Measurements from ENCODE around the gene CNTNAP5. TPM values are rescaled to one million over a fixed set of nuclear protein-coding genes. Genes with fewer than 3 reads are reported as not detected.

Gene CNTNAP5
- total RNA-seq, 2 donors from 2014 or later, result not detected

GRCh38 chr2:124138076-124138475 is 113.0 kb downstream of the CNTNAP5 start:
- DNase-seq (ENCODE audit: low spot score) (no peak), ATAC-seq (ENCODE audit: insufficient number of reproducible peaks, low FRiP score, low read depth) (no peak)
- H3K4me3 ChIP-seq, result no peak overlapping the region
- no peaks in the 10 kb centered on the region for H3K9me3 ChIP-seq
- no peaks in the 10 kb centered on the region for H3K4me1 ChIP-seq (ENCODE audit: control insufficient read depth in 1 of 2, low read depth in 2 of 2)
- H3K36me3 ChIP-seq, result no peaks in the 10 kb centered on the region
- no peak overlapping the region for H3K27ac ChIP-seq
- no peak for TF ChIP-seq CTCF (IDR thresholded peaks at IDR 0.05)
- no peaks in the 10 kb centered on the region for H3K27me3 ChIP-seq (replicated peaks; ENCODE audit: insufficient read depth)

- no peak for TF ChIP-seq CTCF (IDR thresholded peaks at IDR 0.05)
- Histone ChIP-seq H3K27me3 (replicated peaks; ENCODE audit: insufficient read depth) (no peaks in the 10 kb centered on the region), H3K9me3 (no peaks in the 10 kb centered on the region), H3K4me1 (ENCODE audit: control insufficient read depth in 1 of 2, low read depth in 2 of 2) (no peaks in the 10 kb centered on the region), H3K36me3 (no peaks in the 10 kb centered on the region), H3K27ac (no peak overlapping the region), H3K4me3 (no peak overlapping the region)
- no peak for DNase-seq (ENCODE audit: low spot score)
- no peak for ATAC-seq (ENCODE audit: insufficient number of reproducible peaks, low FRiP score, low read depth)
These were observed 120.9 kb downstream of the CNTNAP5 start for GRCh38 chr2:124145982-124146381.

GRCh38 chr2:124147552-124147951 is 122.5 kb downstream of the CNTNAP5 start:
- TF ChIP-seq CTCF (IDR thresholded peaks at IDR 0.05), result no peak
- ATAC-seq (ENCODE audit: insufficient number of reproducible peaks, low FRiP score, low read depth) (no peak), DNase-seq (ENCODE audit: low spot score) (no peak)
- Histone ChIP-seq H3K27ac (no peak overlapping the region), H3K36me3 (no peaks in the 10 kb centered on the region), H3K9me3 (no peaks in the 10 kb centered on the region), H3K4me1 (ENCODE audit: control insufficient read depth in 1 of 2, low read depth in 2 of 2) (no peaks in the 10 kb centered on the region), H3K4me3 (no peak overlapping the region), H3K27me3 (replicated peaks; ENCODE audit: insufficient read depth) (no peaks in the 10 kb centered on the region)

- Histone ChIP-seq H3K9me3 (no peaks in the 10 kb centered on the region), H3K36me3 (no peaks in the 10 kb centered on the region), H3K27ac (no peak overlapping the region), H3K27me3 (replicated peaks; ENCODE audit: insufficient read depth) (no peaks in the 10 kb centered on the region), H3K4me1 (ENCODE audit: control insufficient read depth in 1 of 2, low read depth in 2 of 2) (no peaks in the 10 kb centered on the region), H3K4me3 (no peak overlapping the region)
- ATAC-seq (ENCODE audit: insufficient number of reproducible peaks, low FRiP score, low read depth) (no peak), DNase-seq (ENCODE audit: low spot score) (no peak)
- TF ChIP-seq CTCF (IDR thresholded peaks at IDR 0.05), result no peak
These were observed 124.5 kb downstream of the CNTNAP5 start for GRCh38 chr2:124149571-124149970.

- no peaks in the 10 kb centered on the region for H3K9me3 ChIP-seq
- H3K27me3 ChIP-seq (replicated peaks; ENCODE audit: insufficient read depth), result no peaks in the 10 kb centered on the region
- no peak for TF ChIP-seq CTCF (IDR thresholded peaks at IDR 0.05)
- DNase-seq (ENCODE audit: low spot score) (no peak), ATAC-seq (ENCODE audit: insufficient number of reproducible peaks, low FRiP score, low read depth) (no peak)
- no peaks in the 10 kb centered on the region for H3K4me1 ChIP-seq (ENCODE audit: control insufficient read depth in 1 of 2, low read depth in 2 of 2)
- no peak overlapping the region for H3K4me3 ChIP-seq
- H3K27ac ChIP-seq, result no peak overlapping the region
- H3K36me3 ChIP-seq, result no peaks in the 10 kb centered on the region
These were observed 126.6 kb downstream of the CNTNAP5 start for GRCh38 chr2:124151691-124152090.
